Fibroblast of upper back skin (primary cell): Measurements from ENCODE around the gene ORC1.
A peak's percentile ranks its signal among the peaks of the same experiment; 100 is the strongest.

ENCODE experiments used
- DNase-seq: peaks from one replicate; pipeline ENCODE4 v3.0.0-alpha.2; 2013

Gene ORC1

DNA sequence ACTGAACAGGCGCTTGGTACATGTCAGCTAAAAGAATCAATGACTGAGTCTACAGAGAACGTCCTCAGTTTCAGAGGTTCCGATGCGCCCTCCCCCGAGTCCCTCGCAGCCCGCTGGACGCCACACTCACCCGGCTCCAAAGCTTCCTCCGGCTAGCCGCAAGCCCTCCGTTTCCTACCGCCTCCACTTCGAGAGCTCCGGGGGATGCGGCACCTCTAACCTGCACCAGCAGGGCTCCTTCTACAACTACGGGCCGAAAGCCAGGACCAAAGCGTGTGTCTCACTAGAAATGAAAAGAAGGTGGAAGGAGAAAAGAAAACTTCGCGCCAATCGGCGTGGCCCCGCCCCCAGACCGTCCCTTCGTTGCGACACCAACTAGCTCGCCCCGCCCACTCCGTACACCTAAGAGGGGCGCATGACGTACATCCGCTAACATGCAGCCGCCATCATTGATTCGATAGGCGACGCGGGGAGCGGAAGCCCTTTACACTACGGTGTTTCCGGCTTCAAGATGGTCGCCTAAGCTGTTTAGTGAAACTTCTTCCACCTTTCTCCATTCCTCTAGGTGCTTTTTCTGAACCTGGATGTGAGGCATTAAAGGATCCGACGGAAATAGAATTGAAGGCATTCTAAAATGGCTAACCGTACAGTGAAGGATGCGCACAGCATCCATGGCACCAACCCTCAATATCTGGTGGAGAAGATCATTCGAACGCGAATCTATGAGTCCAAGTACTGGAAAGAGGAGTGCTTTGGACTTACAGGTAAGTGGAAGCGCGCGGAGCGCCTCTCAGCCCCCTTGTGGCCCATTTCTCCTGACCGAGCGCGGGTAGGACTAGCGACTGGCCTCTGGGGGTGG lies at the start of gene ORC1, which contains the start of gene PRPF38A:
Gene ORC1, minus strand, starts transcription at position 308 of the 859 bp plus-strand sequence. CDS start 2,200 bp downstream, outside the sequence.
Gene PRPF38A, plus strand, starts transcription at position 487 of the 859 bp plus-strand sequence. Its CDS starts 148 bp downstream, at position 635.
- DNase-seq, result peak; percentile 97

GRCh38 chr1:52444463-52444862 lies 40.2 kb upstream of the ORC1 start:
- no peak for DNase-seq

- no peak for DNase-seq
Observed at GRCh38 chr1:52439976-52440375, 35.8 kb upstream of the ORC1 start.

DNA sequence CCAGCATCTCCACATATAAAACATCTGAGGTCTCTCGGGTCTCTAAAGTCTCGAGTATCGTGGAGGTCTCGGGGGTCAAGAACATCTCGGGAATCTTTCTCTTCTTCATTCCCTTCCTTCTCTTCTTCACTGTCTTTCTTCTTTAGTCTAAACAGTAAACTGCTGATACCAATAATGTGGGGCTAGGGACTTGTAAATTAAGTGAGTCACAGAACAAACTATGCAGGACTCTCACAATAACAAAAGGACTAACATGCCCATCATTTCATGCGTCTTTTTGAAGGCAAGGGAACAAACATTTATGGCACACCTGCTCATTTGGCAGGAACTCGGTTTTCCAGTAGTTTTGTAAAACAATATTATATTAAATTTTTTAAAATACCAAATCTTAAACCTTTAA lies 32.6 kb upstream of the ORC1 start:
- no peak for DNase-seq

GRCh38 chr1:52435650-52436049 lies 31.4 kb upstream of the ORC1 start:
- no peak for DNase-seq

DNA sequence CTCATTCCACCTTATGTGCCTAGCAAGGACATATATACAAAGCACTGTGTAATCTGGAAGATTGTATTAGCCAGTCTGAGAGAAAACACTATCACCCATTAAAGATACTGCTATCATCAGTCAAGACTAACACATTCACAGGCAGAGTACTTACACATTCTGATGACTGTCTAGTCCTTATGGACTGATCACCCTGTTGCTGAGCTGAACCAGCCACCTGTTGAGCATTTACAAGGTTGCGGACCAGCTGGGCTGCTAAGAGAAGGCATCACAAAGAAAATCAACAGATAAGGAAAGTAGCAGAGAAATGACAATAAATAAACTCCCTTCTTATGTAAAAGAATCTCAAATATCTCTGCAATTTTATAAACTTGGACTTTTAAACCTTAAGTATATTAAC lies 31.0 kb upstream of the ORC1 start:
- no peak for DNase-seq

DNA sequence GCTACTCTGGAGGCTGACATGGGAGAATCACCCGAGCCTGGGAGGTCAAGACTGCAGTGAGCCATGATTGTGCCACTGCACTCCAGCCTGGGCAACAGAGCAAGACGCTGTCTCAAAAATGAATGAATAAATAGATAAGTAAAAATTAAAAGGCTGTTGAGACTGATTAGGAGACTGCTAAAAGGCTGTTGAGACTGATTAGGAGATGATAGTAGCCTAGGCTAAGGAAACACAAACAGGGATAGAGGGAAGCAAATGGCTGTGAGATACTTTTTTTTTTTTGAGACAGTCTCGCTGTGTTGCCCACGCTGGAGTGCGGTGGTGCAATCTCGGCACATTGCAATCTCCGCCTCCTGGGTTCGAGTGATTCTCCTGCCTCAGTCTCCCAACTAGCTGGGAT lies 28.6 kb upstream of the ORC1 start:
- DNase-seq, result no peak

GRCh38 chr1:52427152-52427551 lies 22.9 kb upstream of the ORC1 start:
- no peak for DNase-seq

- peak; percentile 3 for DNase-seq
Observed at GRCh38 chr1:52426371-52426770, 22.1 kb upstream of the ORC1 start.

- no peak for DNase-seq
Observed at GRCh38 chr1:52424813-52425212, 20.6 kb upstream of the ORC1 start.

DNA sequence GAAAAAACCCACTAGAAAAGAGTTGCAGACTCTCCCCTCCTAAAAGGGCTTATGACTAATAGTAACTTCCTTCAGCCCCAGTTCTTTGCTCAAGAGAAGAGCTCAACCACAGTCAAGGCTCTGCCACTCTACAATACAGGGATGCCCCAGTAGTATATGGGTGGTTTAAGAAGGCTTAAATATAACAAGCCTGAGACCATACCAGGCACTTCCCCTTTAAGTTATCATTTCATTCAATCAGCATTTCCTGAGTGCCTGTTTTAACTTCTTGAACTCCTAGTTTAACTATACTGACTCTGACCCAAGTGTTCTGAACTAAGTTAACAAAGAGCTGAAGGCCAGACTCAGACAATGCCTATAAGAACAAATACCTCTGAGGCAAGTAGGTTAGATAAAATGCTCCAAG lies 20.0 kb upstream of the ORC1 start:
- DNase-seq, result no peak

DNA sequence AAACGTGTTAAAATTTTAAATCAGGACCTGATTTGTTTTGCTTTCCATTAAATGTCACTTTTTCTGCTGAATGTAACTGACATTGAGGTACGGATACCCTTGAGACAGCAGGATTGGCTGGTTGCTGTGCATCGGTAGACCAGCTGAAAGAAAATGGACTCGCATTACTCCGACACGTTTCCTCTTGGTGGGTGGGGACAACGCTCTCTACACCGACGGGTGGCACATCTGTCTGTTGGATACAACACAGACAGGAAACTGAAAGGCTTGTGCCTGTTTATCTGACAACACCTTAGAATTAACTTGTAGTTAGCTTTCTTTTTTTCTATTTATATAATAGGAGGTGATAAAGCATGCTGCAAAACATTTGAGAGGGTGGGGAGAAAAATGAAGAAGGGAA lies 19.5 kb upstream of the ORC1 start:
- DNase-seq, result no peak

- DNase-seq, result no peak
Observed at GRCh38 chr1:52423055-52423454, 18.8 kb upstream of the ORC1 start.

DNA sequence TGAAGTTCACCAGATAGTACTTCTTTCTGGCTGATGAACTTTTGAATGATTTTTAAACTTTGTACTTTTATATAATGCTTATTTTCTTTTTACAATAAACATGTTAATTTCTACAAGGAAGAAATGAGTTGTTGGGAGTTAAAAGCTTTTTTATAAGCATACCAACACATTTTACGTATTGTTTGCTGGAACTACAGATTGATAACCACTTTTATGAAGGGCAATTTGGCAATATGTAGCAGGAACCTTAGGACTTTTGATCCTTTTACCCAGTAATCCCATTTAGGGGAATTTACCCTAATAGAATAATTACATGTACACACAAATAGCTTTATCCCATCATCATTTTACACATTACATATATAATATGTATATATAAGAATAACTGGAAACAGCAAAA lies 16.5 kb upstream of the ORC1 start:
- no peak for DNase-seq

DNA sequence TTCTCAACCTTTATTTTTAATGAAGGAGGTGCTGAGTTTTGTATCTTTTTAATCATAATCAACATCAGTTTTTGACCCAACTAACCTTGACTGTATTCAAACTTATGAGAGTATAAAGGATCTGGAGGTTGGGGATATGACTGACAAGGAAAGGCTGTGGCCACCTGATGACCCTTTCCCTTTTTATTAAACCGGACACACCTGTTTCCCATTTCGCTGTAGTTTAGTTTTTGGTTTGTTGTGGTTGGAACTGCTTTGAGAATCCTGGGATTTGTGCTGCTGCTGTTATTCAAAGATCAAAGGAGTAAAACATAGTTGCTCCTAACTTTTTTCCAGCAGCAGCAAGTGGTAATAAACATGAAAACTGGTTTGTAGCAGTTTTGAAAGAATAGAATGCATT lies 12.6 kb upstream of the ORC1 start:
- no peak for DNase-seq

DNA sequence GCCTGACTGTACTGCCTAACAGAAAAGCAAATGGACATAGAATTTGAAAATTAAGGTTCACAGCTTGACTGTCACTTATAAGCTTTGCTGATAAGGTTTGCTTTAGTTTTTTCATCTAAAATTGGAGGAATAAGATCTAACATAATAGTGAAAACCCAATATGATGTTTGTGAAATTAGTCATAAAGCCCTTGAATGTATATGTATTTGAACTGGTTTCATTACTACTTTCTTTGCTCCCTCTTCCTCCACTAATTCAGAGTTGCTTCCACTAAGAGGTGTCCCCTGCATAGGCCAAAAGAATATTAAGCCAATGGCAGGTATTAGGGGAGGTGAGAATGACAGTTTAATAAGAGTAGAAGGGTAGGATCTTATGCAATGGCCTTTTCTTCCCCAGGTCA lies 10.7 kb upstream of the ORC1 start:
- no peak for DNase-seq

DNA sequence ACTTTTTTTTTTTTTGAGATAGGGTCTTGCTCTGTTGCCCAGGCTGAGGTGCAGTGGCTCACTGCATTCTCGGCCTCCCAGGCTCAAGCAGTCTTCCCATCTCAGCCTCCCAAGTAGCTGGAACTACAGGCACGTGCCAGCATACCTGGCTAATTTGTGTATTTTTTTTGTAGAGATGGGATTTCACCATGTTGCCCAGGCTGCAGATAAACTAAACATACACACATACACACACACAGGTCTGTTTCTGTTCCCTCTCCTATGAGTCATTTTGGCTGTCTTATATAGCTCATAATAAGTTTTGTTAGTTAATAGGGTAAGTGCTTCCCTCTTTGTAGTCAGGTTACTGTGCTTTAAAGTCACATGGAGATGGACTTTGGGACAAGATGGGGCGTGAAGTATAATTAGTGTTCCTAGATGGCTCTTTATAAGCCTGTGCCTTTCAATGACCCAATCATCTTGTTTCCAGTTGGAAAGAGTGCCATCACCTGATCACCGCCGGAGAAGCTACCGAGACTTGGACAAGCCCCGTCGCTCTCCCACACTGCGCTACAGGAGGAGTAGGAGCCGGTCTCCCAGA lies 9.3 kb upstream of the ORC1 start:
- DNase-seq, result no peak

DNA sequence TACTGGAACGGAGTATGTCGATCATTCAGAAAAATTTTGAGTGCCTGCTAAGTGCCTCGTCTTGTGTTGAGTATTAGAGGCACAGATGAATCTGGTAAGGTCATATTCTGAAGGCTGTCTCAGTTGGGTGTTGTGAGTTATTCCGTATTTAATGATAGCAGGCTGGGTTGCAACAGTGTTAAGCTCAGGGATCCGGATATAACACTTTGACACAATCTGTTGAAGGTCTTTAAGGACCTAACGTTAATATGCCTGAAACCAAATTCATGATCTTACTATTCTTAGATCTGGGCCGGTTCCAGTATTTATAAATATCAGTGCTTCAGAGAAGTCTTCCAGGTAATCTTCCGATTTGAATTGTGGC lies 734 bp upstream of the ORC1 start:
- DNase-seq, result no peak

DNA sequence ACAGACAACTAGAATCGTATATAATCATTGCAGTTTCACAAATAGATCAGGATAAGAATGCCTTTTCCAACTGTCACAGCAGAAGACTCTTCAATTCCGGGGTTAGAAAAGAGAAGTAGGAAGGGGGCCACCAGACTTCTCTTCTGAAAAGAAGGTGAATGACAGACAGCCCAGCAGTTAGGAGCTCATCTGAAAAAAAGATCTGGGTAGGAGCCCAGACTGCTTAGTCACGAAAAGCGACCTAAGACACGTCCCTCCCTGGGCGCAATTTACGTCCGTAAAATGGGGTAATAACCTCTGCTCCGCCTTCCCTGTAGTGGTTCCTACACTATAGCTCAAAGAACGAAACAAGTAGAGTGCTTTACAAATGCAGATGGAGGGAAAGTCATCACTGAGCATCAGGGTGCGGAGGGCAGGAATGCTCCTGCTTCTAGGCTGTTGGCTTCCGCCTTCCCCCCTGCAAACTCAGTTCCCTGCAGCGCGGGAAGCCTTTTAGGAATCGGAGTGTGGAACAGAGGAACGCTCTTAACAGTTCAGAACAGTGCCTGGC lies 582 bp downstream of the ORC1 start:
- peak; percentile 68 for DNase-seq

DNA sequence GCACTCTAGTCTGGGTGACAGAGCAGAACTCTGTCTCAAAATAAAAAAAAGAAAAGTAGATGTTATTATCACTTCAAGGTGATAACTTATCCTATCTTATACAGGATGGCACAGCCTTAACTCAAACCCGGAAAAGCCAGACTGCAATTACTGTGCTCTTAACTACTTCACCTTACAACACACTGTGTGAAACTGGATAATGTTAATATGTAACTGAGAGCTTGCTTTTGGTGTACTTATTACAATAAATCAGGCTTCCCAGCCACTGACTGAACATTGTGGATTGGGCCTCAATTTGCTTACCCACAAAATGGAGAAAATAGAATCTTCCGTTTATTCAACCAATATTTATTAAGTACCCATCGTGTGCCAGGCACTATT lies 1.4 kb downstream of the ORC1 start:
- DNase-seq, result no peak

DNA sequence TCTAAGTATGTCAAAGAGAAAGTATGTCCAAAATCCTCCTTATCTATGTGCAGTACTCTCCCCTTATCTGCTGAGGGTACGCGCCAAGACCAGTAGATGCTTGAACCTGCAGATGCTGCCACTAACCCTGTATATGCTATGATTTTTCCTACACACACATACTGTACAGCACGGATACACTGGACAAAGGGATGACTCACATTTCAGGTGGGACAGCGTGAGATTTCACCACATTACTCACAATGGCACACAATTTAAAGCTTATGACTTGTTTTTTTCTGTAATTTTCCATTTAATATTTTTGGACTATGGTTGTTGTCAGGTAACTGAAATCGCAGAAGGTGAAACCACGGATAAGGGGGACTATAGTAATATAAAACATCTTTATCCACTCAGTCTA lies 4.1 kb downstream of the ORC1 start:
- no peak for DNase-seq

- no peak for DNase-seq
Observed at GRCh38 chr1:52399629-52400028, 4.6 kb downstream of the ORC1 start.

- no peak for DNase-seq
Observed at GRCh38 chr1:52393174-52393573, 11.0 kb downstream of the ORC1 start.

DNA sequence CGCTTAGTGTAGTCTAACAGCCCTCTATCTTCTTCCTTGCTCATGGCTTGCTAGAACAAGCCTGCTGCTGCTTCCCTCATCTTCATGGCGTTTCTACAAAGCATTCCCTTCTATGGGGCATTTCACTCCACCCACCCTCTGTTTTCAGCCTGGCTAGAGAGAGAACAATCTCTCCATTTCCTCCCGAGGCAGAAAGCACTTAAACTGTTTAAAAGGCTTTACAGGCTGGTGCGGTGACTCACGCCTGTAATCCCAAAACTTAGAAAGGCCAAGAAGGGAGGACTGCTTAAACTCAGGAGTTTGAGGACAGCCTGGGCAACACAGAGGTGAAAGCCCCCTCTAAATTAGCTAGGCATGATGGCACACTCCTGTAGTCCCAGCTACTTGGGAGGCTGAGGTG lies 17.8 kb downstream of the ORC1 start:
- no peak for DNase-seq
